GM06990 (cell line): ENCODE results near the gene KCND2.

Source experiments
- DNase-seq: peaks from one replicate; pipeline ENCODE4 v3.0.0-alpha.2; 2011; ENCODE audit not compliant: insufficient read length; ENCODE audit errors: extremely low read depth
- H3K27me3 ChIP-seq: replicated peaks from 2 replicates; pipeline ENCODE4 v1.6.0; 2011; ENCODE audit warnings: low read length; ENCODE audit not compliant: control insufficient read depth, insufficient read depth
- H3K36me3 ChIP-seq: 2 replicates; pipeline ENCODE4 v1.5.1; 2011; ENCODE audit warnings: low read length; ENCODE audit not compliant: control insufficient read depth, insufficient read depth
- H3K4me3 ChIP-seq: replicated peaks from 2 replicates; pipeline ENCODE4 v1.5.1; 2011; ENCODE audit warnings: low read depth, mild to moderate bottlenecking, control low read depth, low read length
- TF ChIP-seq, protein P1 (sequence below): IDR thresholded peaks from 2 replicates; pipeline ENCODE4 v1.5.1; 2011; ENCODE audit warnings: low read length, control low read depth, mild to moderate bottlenecking, inconsistent platforms; ENCODE audit not compliant: insufficient read depth, poor library complexity, severe bottlenecking

The KCND2 gene

DNA sequence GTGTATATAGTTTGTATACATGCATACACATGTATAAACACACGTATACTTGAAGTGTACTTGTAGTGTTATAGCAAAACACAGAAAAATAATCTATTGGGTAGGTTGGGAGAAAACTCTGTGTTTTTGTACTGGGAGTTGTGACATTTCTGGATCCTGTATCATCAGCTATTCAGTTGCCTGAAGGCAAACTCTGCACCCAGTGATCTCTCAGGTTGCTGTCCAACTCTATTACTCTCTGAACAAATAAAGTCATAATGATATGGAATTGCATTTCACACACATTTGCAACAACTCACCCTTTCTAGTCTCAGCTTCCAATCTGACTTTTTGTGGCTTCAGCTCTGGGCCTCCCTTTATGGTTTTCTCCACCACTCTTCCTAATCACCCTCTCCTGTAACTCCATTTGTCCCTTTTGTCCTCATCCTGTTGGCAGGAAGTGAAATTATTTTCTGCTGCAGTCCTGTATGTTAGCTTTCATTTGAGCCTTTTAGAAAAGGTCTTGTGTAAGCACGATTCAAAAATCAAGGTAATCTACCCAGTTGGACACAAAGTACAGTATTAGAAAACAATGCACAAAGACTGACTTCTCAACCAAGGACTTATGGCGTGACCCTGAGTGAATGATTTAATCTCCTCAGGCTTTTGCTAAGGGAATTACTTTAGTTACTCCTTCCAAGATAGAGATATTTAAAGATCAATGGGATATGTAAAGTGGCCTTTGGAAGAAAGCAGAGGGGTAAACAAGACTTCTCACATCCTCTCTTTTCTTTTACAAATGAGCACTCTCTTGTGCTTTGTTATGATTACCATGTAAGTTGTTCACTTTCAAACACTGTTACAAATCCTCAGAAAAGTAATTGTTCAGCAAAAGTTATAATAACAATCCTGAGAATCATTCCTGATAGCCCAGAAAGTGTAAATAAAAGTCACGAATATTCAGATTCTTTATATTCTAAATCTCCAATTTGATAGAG is 249.1 kb downstream of the KCND2 start:
- Histone ChIP-seq H3K36me3 (no peaks in the 10 kb centered on the region), H3K4me3 (no peak overlapping the region), H3K27me3 (no peaks in the 10 kb centered on the region)
- TF ChIP-seq, protein P1, sequence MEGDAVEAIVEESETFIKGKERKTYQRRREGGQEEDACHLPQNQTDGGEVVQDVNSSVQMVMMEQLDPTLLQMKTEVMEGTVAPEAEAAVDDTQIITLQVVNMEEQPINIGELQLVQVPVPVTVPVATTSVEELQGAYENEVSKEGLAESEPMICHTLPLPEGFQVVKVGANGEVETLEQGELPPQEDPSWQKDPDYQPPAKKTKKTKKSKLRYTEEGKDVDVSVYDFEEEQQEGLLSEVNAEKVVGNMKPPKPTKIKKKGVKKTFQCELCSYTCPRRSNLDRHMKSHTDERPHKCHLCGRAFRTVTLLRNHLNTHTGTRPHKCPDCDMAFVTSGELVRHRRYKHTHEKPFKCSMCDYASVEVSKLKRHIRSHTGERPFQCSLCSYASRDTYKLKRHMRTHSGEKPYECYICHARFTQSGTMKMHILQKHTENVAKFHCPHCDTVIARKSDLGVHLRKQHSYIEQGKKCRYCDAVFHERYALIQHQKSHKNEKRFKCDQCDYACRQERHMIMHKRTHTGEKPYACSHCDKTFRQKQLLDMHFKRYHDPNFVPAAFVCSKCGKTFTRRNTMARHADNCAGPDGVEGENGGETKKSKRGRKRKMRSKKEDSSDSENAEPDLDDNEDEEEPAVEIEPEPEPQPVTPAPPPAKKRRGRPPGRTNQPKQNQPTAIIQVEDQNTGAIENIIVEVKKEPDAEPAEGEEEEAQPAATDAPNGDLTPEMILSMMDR = no peak
- no peak for DNase-seq

DNA sequence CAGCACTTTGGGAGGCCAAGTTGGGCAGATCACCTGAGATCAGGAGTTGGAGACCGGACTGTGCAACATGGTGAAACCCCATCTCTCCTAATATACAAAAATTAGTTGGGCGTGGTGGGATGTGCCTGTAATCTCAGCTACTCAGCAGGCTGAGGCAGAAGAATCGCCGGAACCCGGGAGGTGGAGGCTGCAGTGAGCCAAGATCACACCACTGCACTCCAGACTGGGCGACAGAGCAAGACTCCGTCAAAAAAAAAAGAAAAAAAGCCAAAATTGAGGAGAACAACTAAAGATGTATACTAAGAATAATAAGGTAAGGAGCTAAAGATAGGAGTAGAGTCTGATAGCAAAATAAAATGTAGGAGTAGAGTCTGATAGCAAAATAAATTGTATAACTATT is 251.0 kb downstream of the KCND2 start:
- no peak for DNase-seq
- Histone ChIP-seq H3K27me3 (no peaks in the 10 kb centered on the region), H3K4me3 (no peak overlapping the region), H3K36me3 (no peaks in the 10 kb centered on the region)
- TF ChIP-seq, protein P1 = no peak

DNA sequence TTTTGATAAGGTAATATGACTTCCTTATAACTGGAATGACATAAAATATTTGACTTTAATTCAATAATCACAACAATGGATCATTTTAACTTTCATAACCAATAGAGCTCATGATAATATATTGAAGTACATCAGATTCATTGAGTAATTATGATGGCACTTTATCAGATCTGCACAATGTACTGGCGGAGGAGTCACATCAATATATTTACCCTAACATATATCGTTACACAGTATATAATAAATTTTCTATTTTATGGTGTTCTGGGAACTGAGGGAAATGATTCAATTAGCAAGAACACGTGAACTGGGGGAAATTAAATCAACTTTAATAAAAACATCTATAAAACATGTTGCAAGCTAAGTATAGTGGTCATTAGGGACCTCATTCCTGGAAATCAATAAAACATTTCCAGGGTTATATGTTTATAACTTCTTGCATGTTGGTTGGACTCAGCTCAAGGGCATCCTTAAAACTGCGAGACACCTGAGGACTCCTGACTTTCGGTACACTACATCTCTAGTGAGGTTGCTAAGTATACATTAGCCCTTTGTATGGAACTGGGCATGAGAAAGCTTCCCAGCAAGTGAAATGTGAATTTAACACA is 254.0 kb downstream of the KCND2 start:
- TF ChIP-seq, protein P1 = no peak
- H3K36me3 ChIP-seq = no peaks in the 10 kb centered on the region
- no peak for DNase-seq
- no peaks in the 10 kb centered on the region for H3K27me3 ChIP-seq
- no peak overlapping the region for H3K4me3 ChIP-seq

DNA sequence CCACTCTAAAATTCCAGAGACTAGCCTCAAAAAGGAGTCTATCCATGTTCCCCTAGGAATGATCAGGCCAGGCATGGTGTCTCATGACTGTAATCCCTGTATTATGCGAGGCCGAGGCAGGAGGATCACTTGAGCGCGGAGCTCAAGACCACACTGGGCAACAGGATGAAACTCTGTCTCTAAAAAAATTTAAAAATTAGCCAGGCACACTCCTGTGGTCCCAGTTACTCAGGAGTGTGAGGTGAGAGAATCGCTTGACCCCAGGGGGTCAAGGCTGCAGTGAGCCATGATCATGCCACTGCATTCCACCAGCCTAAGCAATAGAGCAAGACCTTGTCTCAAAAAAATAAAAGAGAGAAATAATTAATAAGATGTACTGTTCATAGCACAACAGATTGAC is 256.8 kb downstream of the KCND2 start:
- no peak overlapping the region for H3K4me3 ChIP-seq
- DNase-seq = no peak
- TF ChIP-seq, protein P1 = no peak
- H3K36me3 ChIP-seq = no peaks in the 10 kb centered on the region
- no peaks in the 10 kb centered on the region for H3K27me3 ChIP-seq

DNA sequence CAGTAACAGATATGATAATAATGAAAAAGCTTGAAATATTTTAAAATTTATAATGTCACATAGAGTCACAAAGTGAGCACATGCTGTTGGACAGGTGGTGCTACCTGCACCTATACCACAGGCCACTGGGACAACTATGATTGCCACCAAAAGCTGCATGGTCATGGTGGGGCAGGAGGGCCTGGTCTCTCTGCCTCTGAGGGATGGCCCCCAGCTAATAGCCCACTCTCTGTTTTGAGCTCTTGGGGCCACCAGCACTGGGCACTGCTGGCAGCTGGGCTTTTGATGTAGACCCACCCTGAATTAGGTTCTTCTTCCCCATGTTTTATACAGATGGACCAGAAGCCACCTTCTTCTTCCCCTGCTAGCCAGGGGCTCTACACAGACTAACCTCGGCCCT is 265.4 kb downstream of the KCND2 start:
- no peak overlapping the region for H3K4me3 ChIP-seq
- H3K27me3 ChIP-seq = no peaks in the 10 kb centered on the region
- TF ChIP-seq, protein P1 = no peak
- DNase-seq = no peak
- H3K36me3 ChIP-seq = no peaks in the 10 kb centered on the region
